HL-60 (cell line): ENCODE measurements around the gene NSUN6.

ENCODE experiments used
- CTCF ChIP-seq: IDR thresholded peaks from one replicate; pipeline ENCODE4 v1.5.1; 2011; ENCODE audit warnings: low read length, control low read depth, inconsistent platforms; ENCODE audit not compliant: insufficient read depth
- REST ChIP-seq: IDR thresholded peaks from 2 replicates; pipeline ENCODE4 v1.6.1; 2012; ENCODE audit warnings: low read depth; ENCODE audit not compliant: insufficient replicate concordance

GRCh38 chr10:18606051-18606695 lies 45.2 kb downstream of the NSUN6 start:
- TF ChIP-seq CTCF: no peak
- no peak for TF ChIP-seq REST
